Measurements from ENCODE around the gene RAD51B.

Gene RAD51B

GRCh38 chr14:68569970-68570409, 750.4 kb downstream of the RAD51B start:
- no peak for DNase-seq

DNA sequence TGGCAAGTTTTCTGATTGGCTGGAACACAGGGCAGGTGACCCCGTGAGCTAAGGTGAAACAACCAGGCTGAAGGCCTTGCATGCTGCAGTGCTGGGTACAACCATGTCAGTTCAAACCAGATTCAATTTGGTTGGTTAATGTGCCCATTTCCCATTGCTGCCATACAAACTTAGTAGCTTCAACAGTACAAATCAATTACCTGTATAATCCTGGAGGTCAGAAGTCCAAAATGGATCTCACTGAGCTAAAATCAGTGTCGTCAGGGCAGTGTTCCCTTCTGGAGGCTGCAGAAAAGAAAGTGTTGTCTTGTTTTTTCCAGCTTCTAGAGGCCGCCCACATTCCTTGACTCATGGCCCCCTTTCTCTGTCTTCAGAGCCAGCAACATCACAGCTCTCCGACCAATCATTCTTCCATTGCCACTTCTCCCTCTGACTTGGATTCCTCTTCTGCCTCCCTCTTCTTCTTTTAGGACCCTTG, 751.6 kb downstream of the RAD51B start:
- DNase-seq: no peak

- no peak for DNase-seq
Measured at GRCh38 chr14:68571928-68572525, 752.4 kb downstream of the RAD51B start.

- no peak for DNase-seq
Measured at GRCh38 chr14:68573126-68573525, 753.5 kb downstream of the RAD51B start.

- DNase-seq: no peak
Measured at GRCh38 chr14:68573722-68574121, 754.1 kb downstream of the RAD51B start.

GRCh38 chr14:68574461-68574860, 754.9 kb downstream of the RAD51B start:
- DNase-seq: no peak

GRCh38 chr14:68574906-68575305, 755.3 kb downstream of the RAD51B start:
- DNase-seq: no peak

- no peak for DNase-seq
Measured at GRCh38 chr14:68575426-68575825, 755.8 kb downstream of the RAD51B start.

DNA sequence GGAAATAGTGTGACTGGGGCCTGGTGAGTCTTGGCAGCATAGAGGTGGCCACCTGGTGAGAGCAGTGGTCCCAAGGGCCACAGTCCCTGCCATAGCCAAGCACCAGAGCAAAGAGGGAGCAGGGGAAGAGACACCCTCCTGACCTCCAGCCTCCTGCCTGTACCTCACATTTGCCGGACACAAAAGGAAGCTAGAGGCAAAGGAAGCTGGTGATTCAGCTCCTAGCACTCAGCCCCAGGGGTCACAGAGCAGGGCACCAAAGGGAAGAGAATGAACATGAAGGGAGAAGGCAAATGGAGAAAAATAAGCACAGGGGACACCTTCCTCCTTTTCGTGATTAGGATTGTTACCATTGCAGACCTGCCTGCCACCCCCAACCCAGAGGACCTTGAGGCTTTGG, 756.5 kb downstream of the RAD51B start:
- no peak for DNase-seq

GRCh38 chr14:68576496-68577244, 757.1 kb downstream of the RAD51B start:
- no peak for DNase-seq

GRCh38 chr14:68577802-68578541, 758.4 kb downstream of the RAD51B start:
- no peak for DNase-seq

GRCh38 chr14:68578597-68578996, 759.0 kb downstream of the RAD51B start:
- no peak for DNase-seq

DNA sequence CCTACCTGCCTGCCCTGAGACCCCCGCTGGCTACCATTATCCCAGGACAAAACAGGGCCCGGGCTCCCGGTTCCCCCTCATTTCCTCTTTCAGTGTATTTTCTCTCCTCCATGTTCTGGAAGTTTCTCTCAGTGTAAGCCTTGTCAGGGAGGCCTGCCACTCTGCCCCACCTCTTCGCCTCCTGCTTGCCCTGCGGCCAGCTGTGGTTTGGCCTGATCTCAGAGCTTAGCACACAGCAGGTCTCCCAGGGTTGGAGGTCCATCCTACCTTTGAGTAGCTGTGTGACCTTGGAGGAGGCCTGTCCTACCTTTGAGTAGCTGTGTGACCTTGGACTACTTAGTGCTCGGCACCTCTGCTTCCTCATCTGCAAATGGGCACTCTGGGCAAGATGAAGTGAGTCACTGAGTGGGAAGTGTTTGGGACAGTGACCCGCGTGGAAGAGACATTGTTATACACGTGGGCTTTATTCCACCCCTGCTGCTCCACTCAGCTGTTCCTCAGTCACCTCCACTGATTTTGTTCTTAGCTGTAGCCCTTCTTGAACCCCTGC, 760.6 kb downstream of the RAD51B start:
- DNase-seq: no peak

- DNase-seq: no peak
Measured at GRCh38 chr14:68580671-68581070, 761.1 kb downstream of the RAD51B start.

DNA sequence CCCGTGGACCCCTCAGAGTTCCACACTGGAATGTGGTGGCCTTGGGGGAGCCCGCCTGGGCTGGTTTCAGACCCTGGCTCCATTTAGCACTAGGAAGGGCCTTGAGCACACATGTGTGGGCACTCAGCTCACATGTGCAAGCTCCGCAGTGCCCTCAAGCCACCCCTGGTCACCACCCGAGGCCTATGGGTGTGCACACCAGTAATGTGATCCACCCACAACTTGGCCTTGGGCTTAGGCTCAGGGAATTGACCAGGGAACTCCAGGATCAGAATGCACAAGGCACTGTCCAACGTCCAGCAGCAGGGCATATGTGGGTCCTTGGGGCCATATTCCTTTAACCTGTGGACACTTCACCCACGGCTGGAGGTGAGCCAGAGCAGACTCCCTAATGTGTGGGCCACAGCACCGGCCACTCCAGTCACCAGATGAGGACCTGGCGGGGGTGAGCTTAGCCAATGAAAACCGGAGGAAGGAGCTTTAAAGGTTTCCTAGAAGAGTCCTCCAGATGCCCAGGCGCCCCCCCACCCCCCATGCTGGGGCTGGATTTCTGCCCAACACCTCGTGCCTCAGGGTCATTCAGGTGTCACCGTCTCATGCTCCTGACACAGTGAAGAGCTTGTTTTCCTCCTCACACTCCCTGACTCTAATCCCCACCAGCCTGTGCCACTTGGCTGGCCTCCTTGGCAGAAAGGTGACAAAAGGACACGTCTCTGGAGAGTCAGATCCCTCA, 764.1 kb downstream of the RAD51B start:
- no peak for DNase-seq

DNA sequence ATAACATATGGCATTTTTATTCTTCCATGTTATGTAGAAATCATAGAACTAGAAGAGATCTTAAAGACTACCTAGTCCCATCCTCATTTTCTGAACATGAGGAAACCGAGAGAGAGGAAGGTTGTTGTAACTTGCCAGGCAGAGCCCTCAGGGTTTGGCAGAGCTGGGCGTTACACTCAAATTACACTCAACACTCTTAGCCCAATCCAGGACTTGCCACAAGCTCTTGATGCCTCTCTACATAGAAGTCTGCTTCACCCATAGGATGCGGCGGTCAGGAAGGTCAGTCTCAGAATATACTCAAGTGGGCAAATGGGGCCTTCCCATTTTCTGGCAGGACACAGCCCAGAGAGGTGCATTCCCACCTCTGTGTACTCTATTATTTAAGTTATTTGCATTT, 765.2 kb downstream of the RAD51B start:
- no peak for DNase-seq

- DNase-seq: no peak
Measured at GRCh38 chr14:68585690-68586089, 766.1 kb downstream of the RAD51B start.

DNA sequence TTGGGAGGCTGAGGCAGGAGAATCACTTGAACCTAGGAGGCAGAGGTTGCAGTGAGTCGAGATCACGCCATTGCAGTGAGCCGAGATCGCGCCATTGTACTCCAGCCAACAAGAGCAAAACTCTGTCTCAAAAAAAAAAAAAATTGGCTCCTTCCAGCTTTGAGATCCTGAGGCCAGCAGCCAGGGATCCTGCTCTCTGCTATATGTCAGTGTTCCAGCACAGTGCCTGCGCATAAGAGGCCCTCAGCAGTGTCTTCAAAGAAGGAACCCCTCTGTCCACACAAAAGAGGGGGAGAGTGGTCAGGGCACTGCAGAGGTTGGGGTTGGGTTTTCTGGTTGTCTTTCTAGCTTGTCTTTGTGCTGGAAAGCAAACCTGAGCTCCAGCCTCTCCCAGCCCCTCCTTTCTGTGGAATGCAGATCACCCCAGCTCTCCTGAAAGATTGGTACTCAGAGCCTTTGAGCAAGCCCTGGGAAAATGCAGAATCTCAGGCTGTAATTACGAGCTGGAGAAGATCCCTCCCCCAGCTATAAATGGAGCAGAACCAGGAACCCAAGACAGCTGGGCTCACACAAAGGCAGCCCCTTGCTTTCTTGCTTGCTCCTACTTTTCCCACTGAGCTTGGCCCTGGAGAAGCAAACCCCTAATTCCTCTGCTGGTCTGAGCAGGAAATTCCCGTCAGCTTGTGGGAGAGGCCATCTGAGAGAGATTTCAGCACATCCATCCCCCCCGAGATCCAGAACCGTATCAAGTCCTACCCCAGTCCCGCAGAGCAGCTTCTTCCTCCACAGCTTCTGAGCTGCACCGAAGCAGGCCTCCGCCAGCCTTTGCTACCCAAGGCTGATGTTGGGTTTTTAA, 767.5 kb downstream of the RAD51B start:
- no peak for DNase-seq

DNA sequence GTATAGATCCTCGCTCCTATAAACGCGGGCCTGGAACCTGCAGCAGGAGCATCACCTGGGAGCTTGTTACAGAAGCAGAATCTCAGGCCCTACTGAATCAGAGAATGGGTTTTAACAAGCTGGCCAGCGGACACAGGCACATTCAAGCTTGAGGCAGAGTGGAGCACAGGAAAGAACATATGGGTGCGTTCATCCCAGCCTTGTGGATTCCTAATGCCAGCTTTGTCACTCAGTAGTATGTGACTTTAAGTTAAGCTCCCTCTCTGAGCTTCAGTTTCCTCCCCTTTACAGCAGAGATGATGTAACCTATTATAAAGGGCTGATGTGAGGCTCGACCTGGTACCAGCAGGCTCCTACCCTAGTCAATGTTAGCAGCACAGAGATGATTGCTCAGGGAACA, 768.4 kb downstream of the RAD51B start:
- no peak for DNase-seq

- DNase-seq: no peak
Measured at GRCh38 chr14:68589447-68590200, 770.0 kb downstream of the RAD51B start.

DNA sequence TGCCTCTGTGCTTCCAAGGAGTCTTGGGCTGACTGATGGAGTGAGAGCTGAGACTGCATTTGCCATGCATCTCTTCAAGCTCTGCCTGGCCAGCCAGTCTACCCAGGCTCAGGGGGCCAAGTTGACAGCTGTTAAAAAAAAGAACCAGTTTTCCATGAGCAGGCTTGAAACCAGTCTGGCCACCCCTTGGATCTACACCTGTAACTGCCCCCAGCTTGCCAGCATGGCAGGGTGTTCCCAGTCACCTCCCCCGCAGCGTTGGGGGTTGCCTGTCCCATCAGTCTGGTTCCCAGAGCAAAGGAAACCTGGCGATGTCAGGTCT, 770.6 kb downstream of the RAD51B start:
- no peak for DNase-seq

Measured in activated T-cell treated with anti-CD3 and anti-CD28 coated beads for 4 hours (primary cell).